GM21381 (cell line): ENCODE data around the gene CYTL1.

Experiments used
- ATAC-seq: cut with Tn5 transposase; IDR thresholded peaks from one replicate; pipeline ENCODE4 v1.9.1; 2021; ENCODE audit warnings: mild to moderate bottlenecking, moderate library complexity; ENCODE audit not compliant: unreplicated experiment

CYTL1 gene

DNA sequence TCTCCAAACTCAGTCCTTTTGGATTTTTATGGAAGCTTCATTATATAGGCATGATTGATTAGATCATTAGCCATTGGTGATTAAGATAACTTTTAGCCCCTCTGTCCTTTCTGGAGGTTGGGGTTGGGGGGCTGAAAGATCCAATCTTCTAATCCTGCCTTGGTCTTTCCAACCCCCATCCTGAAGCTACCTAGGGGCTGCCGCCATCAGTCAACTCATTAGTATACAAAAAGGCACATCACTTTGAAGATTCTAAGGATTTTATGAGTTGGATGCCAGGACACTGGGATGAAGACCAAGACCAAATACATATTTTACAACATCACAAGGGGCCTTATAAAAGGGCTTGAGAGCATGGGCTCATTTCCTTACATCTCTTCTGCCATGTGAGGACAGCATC is 47.5 kb downstream of the CYTL1 start:
- ATAC-seq = no peak

DNA sequence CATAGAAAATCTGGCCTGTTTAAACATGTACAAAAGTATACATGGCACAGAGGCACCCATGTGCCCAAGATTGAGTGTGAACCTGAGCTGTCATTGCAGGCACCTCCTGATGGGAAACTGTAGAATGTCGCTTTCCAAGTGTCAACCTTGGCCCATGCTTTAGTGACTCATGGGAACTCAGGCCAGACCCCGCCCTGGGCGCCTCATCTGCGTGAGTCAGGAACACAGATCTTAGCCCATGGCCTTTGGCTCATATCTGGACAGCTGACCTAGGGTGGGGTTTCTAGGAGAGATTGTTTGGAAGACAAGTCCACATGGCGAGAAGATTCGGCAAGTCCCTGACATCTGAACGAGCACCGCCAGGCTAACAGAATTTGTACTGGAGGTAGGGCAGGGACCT is 50.0 kb downstream of the CYTL1 start:
- ATAC-seq = no peak

DNA sequence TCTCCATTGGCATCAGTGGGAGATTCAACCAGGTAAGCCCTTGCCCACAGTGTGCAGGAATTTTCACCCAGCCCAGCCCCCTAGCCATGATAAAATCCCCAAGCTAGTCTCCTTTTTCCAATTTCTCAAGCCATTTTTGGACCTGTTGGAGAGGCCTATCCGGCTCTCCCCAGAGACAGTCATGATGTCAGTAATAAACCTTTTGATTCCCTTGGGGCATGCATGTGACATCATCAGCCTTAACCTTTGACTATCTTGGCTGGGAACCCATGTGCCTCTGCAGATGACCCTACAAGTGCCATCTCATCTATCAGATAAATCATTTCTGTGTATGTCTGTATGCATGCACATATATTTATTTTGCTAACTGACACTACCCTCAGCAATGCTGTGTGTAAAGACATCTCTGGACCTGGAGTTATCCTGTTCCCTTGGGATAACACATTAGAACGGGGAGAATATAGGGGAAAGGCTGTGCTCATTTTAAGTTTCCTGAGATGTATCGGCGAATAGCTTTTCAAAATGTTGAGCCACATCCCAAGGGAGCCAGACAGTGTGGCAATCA is 51.0 kb downstream of the CYTL1 start:
- ATAC-seq = no peak
